ENCODE results near the gene TEDC2.
A peak's percentile ranks its signal among the peaks of the same experiment; 100 is the strongest.
"Not testable (repeated sequence)": the region's sequence is repeated elsewhere in the genome, so short reads cannot be mapped to it uniquely, and the experiment has no call there.

The TEDC2 gene

GRCh38 chr16:2438121-2438520 lies 21.8 kb upstream of the TEDC2 start:
- DNase-seq (ENCODE audit: low spot score): no peak

- DNase-seq (ENCODE audit: low spot score): no peak
Observed at GRCh38 chr16:2439598-2439997, 20.3 kb upstream of the TEDC2 start.

- DNase-seq (ENCODE audit: low spot score): not testable (repeated sequence)
Observed at GRCh38 chr16:2441143-2441804, 18.6 kb upstream of the TEDC2 start.

- DNase-seq (ENCODE audit: low spot score): no peak
Observed at GRCh38 chr16:2443555-2443954, 16.4 kb upstream of the TEDC2 start.

GRCh38 chr16:2447920-2448583 lies 11.9 kb upstream of the TEDC2 start:
- no peak for DNase-seq (ENCODE audit: low spot score)

- no peak for DNase-seq (ENCODE audit: low spot score)
Observed at GRCh38 chr16:2449118-2449517, 10.8 kb upstream of the TEDC2 start.

GRCh38 chr16:2450535-2450934 lies 9.4 kb upstream of the TEDC2 start:
- DNase-seq (ENCODE audit: low spot score): peak; percentile 86

GRCh38 chr16:2450975-2451381 lies 8.9 kb upstream of the TEDC2 start:
- DNase-seq (ENCODE audit: low spot score): no peak

- DNase-seq (ENCODE audit: low spot score): no peak
Observed at GRCh38 chr16:2451851-2452320, 8.0 kb upstream of the TEDC2 start.

GRCh38 chr16:2452650-2453049 lies 7.3 kb upstream of the TEDC2 start:
- no peak for DNase-seq (ENCODE audit: low spot score)

- no peak for DNase-seq (ENCODE audit: low spot score)
Observed at GRCh38 chr16:2455081-2455845, 4.6 kb upstream of the TEDC2 start.

GRCh38 chr16:2456551-2457153 lies 3.3 kb upstream of the TEDC2 start:
- DNase-seq (ENCODE audit: low spot score): no peak

- DNase-seq (ENCODE audit: low spot score): no peak
Observed at GRCh38 chr16:2457267-2457666, 2.6 kb upstream of the TEDC2 start.

- no peak for DNase-seq (ENCODE audit: low spot score)
Observed at GRCh38 chr16:2457946-2458345, 2.0 kb upstream of the TEDC2 start.

- no peak for DNase-seq (ENCODE audit: low spot score)
Observed at GRCh38 chr16:2458887-2459646, 842 bp upstream of the TEDC2 start.

GRCh38 chr16:2460391-2460713 lies 443 bp downstream of the TEDC2 start:
- DNase-seq (ENCODE audit: low spot score): no peak

GRCh38 chr16:2460916-2461315 lies 1.0 kb downstream of the TEDC2 start:
- DNase-seq (ENCODE audit: low spot score): no peak

GRCh38 chr16:2462031-2462866 lies 2.3 kb downstream of the TEDC2 start:
- DNase-seq (ENCODE audit: low spot score): no peak

GRCh38 chr16:2464333-2464732 lies 4.4 kb downstream of the TEDC2 start:
- no peak for DNase-seq (ENCODE audit: low spot score)

- DNase-seq (ENCODE audit: low spot score): no peak
Observed at GRCh38 chr16:2465653-2466415, 5.9 kb downstream of the TEDC2 start.

Data from Ammon's horn (tissue), 1 donor.